ENCODE measurements around the gene CSNK1G1.
"Not testable (repeated sequence)": the region's sequence is repeated elsewhere in the genome, so short reads cannot be mapped to it uniquely, and the experiment has no call there.

Gene CSNK1G1

DNA sequence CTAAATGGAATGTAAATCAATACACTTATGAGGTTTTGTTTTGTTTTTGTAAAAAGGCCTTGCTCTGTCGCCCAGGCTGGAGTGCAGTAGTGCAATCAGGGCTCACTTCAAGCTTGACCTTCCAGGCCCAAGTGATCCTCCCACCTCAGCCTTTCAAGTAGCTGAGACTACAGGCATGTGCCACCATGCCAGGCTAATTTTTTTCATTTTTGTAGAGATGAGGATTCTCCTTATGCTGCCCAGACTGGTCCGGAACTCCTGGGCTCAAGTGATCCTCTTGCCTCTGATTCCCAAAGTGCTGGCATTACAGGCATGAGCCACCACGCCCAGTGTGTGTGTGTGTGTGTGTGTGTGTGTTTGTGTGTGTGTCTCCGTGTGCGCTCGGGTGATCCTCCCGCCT lies 30.3 kb upstream of the CSNK1G1 start:
- H3K27me3 ChIP-seq (ENCODE audit: low read length) = no peaks in the 10 kb centered on the region
- H4K20me1 ChIP-seq (ENCODE audit: low read depth, low read length) = no peaks in the 10 kb centered on the region
- no peaks in the 10 kb centered on the region for H3K36me3 ChIP-seq (ENCODE audit: low read length)
- H2AFZ ChIP-seq (ENCODE audit: low read depth, low read length, severe bottlenecking) = no peak overlapping the region
- peaks cover 16% of the 10 kb centered on the region for H3F3A ChIP-seq (ENCODE audit: insufficient read depth)
- no peak overlapping the region for H3K9ac ChIP-seq (ENCODE audit: low read length)
- H3K9me2 ChIP-seq (replicated peaks; ENCODE audit: insufficient read depth, low read length) = no peaks in the 10 kb centered on the region
- no peak overlapping the region for H3K27ac ChIP-seq (ENCODE audit: low read depth, low read length)
- peaks cover 13% of the 10 kb centered on the region; the same call in 1 of the 2 replicates for H3K79me2 ChIP-seq (ENCODE audit: insufficient read depth, low read length)
- H3K4me3 ChIP-seq (ENCODE audit: insufficient read depth, low read length, poor library complexity, severe bottlenecking) = no peak overlapping the region
- no peaks in the 10 kb centered on the region for H3K9me3 ChIP-seq (ENCODE audit: insufficient read depth, low read length)
- TF ChIP-seq EZH2phosphoT487 (conservative IDR thresholded peaks at IDR 0.05; ENCODE audit: low read length) = no peak
- TF ChIP-seq, protein P1, sequence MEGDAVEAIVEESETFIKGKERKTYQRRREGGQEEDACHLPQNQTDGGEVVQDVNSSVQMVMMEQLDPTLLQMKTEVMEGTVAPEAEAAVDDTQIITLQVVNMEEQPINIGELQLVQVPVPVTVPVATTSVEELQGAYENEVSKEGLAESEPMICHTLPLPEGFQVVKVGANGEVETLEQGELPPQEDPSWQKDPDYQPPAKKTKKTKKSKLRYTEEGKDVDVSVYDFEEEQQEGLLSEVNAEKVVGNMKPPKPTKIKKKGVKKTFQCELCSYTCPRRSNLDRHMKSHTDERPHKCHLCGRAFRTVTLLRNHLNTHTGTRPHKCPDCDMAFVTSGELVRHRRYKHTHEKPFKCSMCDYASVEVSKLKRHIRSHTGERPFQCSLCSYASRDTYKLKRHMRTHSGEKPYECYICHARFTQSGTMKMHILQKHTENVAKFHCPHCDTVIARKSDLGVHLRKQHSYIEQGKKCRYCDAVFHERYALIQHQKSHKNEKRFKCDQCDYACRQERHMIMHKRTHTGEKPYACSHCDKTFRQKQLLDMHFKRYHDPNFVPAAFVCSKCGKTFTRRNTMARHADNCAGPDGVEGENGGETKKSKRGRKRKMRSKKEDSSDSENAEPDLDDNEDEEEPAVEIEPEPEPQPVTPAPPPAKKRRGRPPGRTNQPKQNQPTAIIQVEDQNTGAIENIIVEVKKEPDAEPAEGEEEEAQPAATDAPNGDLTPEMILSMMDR (IDR thresholded peaks at IDR 0.05; ENCODE audit: insufficient read depth, low read length, poor library complexity, severe bottlenecking) = no peak
- H3K4me2 ChIP-seq (ENCODE audit: low read depth, low read length, poor library complexity, severe bottlenecking) = peak overlapping the region; percentile 73

- no peaks in the 10 kb centered on the region for H3K27me3 ChIP-seq (ENCODE audit: low read length)
- H3K27ac ChIP-seq (ENCODE audit: low read depth, low read length) = no peak overlapping the region
- H3F3A ChIP-seq (ENCODE audit: insufficient read depth) = peaks cover 16% of the 10 kb centered on the region
- H2AFZ ChIP-seq (ENCODE audit: low read depth, low read length, severe bottlenecking) = no peak overlapping the region
- no peak overlapping the region for H3K4me3 ChIP-seq (ENCODE audit: insufficient read depth, low read length, poor library complexity, severe bottlenecking)
- peaks cover 12% of the 10 kb centered on the region; the same call in 1 of the 2 replicates for H3K36me3 ChIP-seq (ENCODE audit: low read length)
- TF ChIP-seq, protein P1 (IDR thresholded peaks at IDR 0.05; ENCODE audit: insufficient read depth, low read length, poor library complexity, severe bottlenecking) = no peak
- TF ChIP-seq EZH2phosphoT487 (conservative IDR thresholded peaks at IDR 0.05; ENCODE audit: low read length) = no peak
- H3K9me2 ChIP-seq (replicated peaks; ENCODE audit: insufficient read depth, low read length) = no peaks in the 10 kb centered on the region
- H4K20me1 ChIP-seq (ENCODE audit: low read depth, low read length) = peaks cover 5% of the 10 kb centered on the region; the same call in 1 of the 2 replicates
- no peak overlapping the region for H3K9ac ChIP-seq (ENCODE audit: low read length)
- peaks cover 35% of the 10 kb centered on the region for H3K79me2 ChIP-seq (ENCODE audit: insufficient read depth, low read length)
- no peak overlapping the region for H3K4me2 ChIP-seq (ENCODE audit: low read depth, low read length, poor library complexity, severe bottlenecking)
- no peaks in the 10 kb centered on the region for H3K9me3 ChIP-seq (ENCODE audit: insufficient read depth, low read length)
Observed at GRCh38 chr15:64383760-64384159, 27.8 kb upstream of the CSNK1G1 start.

DNA sequence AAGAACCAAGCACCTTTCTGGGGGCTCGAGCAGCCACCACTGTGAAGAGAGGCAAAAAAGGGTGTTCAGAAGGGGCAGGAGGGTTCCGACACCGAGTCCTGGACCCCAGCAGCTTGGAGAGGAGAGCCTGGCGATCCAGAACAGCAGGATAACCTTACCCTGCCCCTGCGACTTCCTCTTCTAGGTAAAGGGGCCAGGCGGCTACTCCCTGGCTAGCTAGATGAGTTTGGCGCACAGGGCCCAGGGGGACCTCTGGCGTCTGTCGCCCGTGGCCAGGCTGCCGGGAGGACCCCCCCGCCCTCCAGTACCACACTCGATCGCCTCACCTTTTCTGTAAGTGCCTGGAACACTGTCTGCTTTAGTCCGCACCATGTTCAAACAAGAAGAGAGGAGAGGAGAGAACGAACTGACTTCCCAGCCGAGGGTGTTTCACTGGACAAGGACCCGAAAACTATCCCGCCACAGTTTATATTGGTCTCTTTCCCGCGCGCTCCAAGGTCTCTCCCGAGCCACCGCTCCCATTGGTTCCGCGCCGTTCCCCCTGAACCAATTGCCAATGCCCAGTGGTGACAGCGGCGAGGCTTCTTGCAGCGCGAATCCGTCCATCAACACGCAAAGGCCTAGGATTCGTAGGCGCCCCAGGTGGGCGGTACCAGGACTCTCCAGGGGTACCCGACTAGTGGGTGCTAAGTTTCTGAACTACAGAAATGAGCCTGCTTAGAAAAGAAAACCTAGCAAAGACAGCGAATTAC lies 25.2 kb upstream of the CSNK1G1 start, which contains the start of gene PCLAF:
Gene PCLAF (minus strand): TSS at position 442 of the 752 bp plus-strand sequence. CDS start 70 bp downstream, at position 372.
- H3K4me2 ChIP-seq (ENCODE audit: low read depth, low read length, poor library complexity, severe bottlenecking) = peak within 1 kb of the TSS; percentile 96
- H4K20me1 ChIP-seq (ENCODE audit: low read depth, low read length) = peaks cover 5% of the 10 kb centered on the region; the same call in 1 of the 2 replicates
- H3K27ac ChIP-seq (ENCODE audit: low read depth, low read length) = peak within 1 kb of the TSS; percentile 66
- peaks cover 8% of the 10 kb centered on the region for H3F3A ChIP-seq (ENCODE audit: insufficient read depth)
- no peaks in the 10 kb centered on the region for H3K27me3 ChIP-seq (ENCODE audit: low read length)
- peak within 1 kb of the TSS; percentile 87 for H3K4me3 ChIP-seq (ENCODE audit: insufficient read depth, low read length, poor library complexity, severe bottlenecking)
- no peaks in the 10 kb centered on the region for H3K9me3 ChIP-seq (ENCODE audit: insufficient read depth, low read length)
- peaks cover 18% of the 10 kb centered on the region; the same call in 1 of the 2 replicates for H3K36me3 ChIP-seq (ENCODE audit: low read length)
- H2AFZ ChIP-seq (ENCODE audit: low read depth, low read length, severe bottlenecking) = peak within 1 kb of the TSS; percentile 72
- peaks cover 43% of the 10 kb centered on the region for H3K79me2 ChIP-seq (ENCODE audit: insufficient read depth, low read length)
- H3K9ac ChIP-seq (ENCODE audit: low read length) = peak within 1 kb of the TSS; percentile 93
- TF ChIP-seq, protein P1 (IDR thresholded peaks at IDR 0.05; ENCODE audit: insufficient read depth, low read length, poor library complexity, severe bottlenecking) = no peak
- TF ChIP-seq EZH2phosphoT487 (conservative IDR thresholded peaks at IDR 0.05; ENCODE audit: low read length) = no peak
- no peaks in the 10 kb centered on the region for H3K9me2 ChIP-seq (replicated peaks; ENCODE audit: insufficient read depth, low read length)

- not testable (repeated sequence) for H4K20me1 ChIP-seq (ENCODE audit: low read depth, low read length); H3F3A ChIP-seq (ENCODE audit: insufficient read depth); H3K9me2 ChIP-seq (replicated peaks; ENCODE audit: insufficient read depth, low read length); H3K27me3 ChIP-seq (ENCODE audit: low read length); H3K9me3 ChIP-seq (ENCODE audit: insufficient read depth, low read length)
- peak overlapping the region; percentile 87 for H3K4me3 ChIP-seq (ENCODE audit: insufficient read depth, low read length, poor library complexity, severe bottlenecking)
- H3K36me3 ChIP-seq (ENCODE audit: low read length) = peaks cover 20% of the 10 kb centered on the region; the same call in 1 of the 2 replicates
- H2AFZ ChIP-seq (ENCODE audit: low read depth, low read length, severe bottlenecking) = peak overlapping the region; percentile 70
- H3K27ac ChIP-seq (ENCODE audit: low read depth, low read length) = peak overlapping the region; percentile 63
- H3K9ac ChIP-seq (ENCODE audit: low read length) = peak overlapping the region; percentile 93
- peak overlapping the region; percentile 96 for H3K4me2 ChIP-seq (ENCODE audit: low read depth, low read length, poor library complexity, severe bottlenecking)
- peaks cover 48% of the 10 kb centered on the region for H3K79me2 ChIP-seq (ENCODE audit: insufficient read depth, low read length)
Observed at GRCh38 chr15:64380130-64380870, 24.3 kb upstream of the CSNK1G1 start.
